SU-DHL-6 (cell line): ENCODE data around the gene MMAB.

Source experiments
- EZH2phosphoT487 ChIP-seq: fragments of 200-600 bp; sonication (generic), shearing (Covaris generic); conservative IDR thresholded peaks from 2 replicates; pipeline ENCODE4 v1.6.1; 2018; ENCODE audit warnings: mild to moderate bottlenecking, antibody characterized with exemption, low read length, moderate library complexity, mixed read lengths
- TF ChIP-seq, protein P1 (sequence below): fragments of 200-600 bp; sonication (generic); IDR thresholded peaks from one replicate; pipeline ENCODE4 v1.5.1; 2017; ENCODE audit warnings: antibody characterized with exemption, mild to moderate bottlenecking, low read length, moderate library complexity; ENCODE audit not compliant: insufficient read depth, poor library complexity, severe bottlenecking

DNA sequence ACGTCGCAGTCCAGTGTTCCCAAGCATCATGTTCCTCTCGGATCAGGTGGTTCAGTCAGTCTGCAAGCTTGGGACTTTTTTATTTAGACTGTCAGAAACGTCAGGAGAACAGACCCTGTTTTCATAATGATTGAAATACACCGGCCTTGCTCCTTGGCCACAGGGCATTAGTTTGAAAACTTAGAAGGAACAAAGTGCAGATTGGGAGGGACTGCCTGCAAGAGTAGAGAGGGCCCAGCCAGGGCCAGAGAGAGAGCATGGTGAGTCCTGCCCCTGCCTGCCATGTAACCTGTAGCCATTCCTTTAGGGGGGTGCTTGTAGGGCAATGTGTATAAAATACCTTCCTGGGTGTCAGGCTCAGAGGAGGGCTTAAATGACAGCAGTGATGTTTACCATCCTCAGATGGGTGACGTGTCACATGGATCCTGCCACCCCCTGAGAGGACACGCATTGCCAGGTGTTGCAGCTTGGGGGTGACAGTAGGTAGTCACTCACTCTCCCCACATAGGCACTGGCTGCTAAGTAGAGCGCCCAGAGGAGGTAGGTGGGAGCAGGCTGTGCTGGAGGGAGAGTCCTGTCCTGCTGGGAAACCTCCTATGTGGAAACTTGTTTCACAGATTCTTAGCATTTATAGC lies 45.7 kb downstream of the MMAB start:
- TF ChIP-seq, protein P1, sequence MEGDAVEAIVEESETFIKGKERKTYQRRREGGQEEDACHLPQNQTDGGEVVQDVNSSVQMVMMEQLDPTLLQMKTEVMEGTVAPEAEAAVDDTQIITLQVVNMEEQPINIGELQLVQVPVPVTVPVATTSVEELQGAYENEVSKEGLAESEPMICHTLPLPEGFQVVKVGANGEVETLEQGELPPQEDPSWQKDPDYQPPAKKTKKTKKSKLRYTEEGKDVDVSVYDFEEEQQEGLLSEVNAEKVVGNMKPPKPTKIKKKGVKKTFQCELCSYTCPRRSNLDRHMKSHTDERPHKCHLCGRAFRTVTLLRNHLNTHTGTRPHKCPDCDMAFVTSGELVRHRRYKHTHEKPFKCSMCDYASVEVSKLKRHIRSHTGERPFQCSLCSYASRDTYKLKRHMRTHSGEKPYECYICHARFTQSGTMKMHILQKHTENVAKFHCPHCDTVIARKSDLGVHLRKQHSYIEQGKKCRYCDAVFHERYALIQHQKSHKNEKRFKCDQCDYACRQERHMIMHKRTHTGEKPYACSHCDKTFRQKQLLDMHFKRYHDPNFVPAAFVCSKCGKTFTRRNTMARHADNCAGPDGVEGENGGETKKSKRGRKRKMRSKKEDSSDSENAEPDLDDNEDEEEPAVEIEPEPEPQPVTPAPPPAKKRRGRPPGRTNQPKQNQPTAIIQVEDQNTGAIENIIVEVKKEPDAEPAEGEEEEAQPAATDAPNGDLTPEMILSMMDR, result no peak
- TF ChIP-seq EZH2phosphoT487, result no peak
